Measurements from ENCODE around the gene WDFY1. TPM values are rescaled to one million over a fixed set of nuclear protein-coding genes. Genes with fewer than 3 reads are reported as not detected.

The WDFY1 gene
- total RNA-seq, 1 donor from 2014 or later = 45.5 TPM

DNA sequence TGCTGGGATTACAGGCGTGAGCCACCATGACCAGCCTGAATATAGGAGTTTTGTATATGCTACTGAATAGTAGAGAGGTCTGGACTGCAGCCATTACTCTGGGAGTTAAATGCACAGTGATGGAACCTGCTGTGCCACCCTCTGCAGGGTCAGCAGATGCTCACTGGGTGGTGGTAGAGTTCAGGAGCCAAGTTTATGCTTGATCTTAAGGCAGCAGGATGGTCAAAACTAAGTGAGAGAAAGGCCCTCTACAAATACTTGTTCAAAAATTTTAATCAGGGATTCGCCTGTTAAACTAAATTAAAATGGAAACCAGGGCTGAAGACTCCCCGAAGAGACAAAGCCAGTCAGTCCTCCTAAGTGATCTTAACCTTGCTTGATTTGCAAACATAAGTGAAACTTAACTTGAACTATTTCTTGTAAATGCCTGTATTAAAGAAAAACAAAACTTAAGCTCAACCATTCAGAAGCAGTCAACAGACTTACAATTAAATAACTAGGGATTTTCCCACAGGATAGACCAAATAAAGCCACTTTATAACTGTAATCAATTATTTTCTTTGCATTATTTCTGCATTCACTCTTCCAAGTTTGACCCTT, 4.2 kb upstream of the WDFY1 start:
- TF ChIP-seq, protein P1, sequence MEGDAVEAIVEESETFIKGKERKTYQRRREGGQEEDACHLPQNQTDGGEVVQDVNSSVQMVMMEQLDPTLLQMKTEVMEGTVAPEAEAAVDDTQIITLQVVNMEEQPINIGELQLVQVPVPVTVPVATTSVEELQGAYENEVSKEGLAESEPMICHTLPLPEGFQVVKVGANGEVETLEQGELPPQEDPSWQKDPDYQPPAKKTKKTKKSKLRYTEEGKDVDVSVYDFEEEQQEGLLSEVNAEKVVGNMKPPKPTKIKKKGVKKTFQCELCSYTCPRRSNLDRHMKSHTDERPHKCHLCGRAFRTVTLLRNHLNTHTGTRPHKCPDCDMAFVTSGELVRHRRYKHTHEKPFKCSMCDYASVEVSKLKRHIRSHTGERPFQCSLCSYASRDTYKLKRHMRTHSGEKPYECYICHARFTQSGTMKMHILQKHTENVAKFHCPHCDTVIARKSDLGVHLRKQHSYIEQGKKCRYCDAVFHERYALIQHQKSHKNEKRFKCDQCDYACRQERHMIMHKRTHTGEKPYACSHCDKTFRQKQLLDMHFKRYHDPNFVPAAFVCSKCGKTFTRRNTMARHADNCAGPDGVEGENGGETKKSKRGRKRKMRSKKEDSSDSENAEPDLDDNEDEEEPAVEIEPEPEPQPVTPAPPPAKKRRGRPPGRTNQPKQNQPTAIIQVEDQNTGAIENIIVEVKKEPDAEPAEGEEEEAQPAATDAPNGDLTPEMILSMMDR (IDR thresholded peaks at IDR 0.05) = no peak
- Histone ChIP-seq H3K4me3 (no peak overlapping the region), H3K4me1 (peaks cover 28% of the 10 kb centered on the region), H3K9me3 (no peaks in the 10 kb centered on the region), H3K27ac (no peak overlapping the region), H3K36me3 (no peaks in the 10 kb centered on the region), H3K27me3 (ENCODE audit: low read depth) (no peaks in the 10 kb centered on the region)
- ATAC-seq (no peak), DNase-seq (no peak)
- intact Hi-C loops (cut with DNase I) = no loop called here

DNA sequence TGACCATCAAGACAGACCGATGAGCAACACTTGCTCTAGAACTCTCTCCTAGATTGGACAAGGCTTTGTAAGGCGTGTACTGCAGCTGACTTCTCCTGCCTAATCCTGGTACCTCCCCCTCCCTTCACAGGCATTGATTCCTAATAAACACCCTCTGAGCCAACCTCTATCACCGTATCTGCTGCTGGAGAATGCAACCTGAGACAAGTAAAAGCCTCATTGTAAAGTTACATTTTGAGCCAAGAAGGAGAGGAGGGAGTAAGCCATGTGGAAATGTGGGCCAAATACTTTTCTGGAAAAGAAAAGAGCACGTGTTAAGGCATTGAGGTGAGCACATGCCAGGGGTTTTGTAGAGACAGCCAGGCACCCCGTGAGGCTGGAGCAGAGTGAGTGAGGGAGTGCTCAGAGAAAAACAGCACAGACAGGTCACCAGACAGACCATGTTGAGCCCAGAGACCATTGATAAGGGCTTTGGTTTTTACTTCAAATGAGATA, 2.6 kb upstream of the WDFY1 start:
- no peak for DNase-seq
- Histone ChIP-seq H3K36me3 (no peaks in the 10 kb centered on the region), H3K27ac (no peak overlapping the region), H3K27me3 (ENCODE audit: low read depth) (no peaks in the 10 kb centered on the region), H3K4me1 (peaks cover 35% of the 10 kb centered on the region), H3K9me3 (no peaks in the 10 kb centered on the region), H3K4me3 (no peak overlapping the region)
- TF ChIP-seq, protein P1 (IDR thresholded peaks at IDR 0.05) = no peak
- no peak for ATAC-seq
- intact Hi-C loops (cut with DNase I) = no loop called here

DNA sequence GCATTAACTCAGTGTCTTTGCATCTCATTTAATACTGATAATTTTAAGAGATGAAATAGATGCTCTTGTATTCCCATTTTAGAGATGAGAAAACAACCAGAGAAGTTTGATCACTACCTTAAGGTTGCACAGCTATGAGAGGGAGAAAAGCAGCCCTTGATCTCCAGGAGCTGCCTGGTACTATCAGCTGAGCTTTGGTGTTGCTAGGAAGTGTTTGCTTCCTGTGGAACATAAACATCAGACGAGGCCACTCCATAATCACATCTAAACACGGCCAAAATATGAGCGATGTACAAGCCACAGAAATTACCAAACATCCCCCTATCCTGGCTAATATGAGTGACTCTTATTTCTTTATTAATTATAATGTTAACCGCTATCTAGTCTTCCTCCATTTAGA, 620 bp upstream of the WDFY1 start:
- Histone ChIP-seq H3K27ac (peak overlapping the region; percentile 96), H3K27me3 (ENCODE audit: low read depth) (no peaks in the 10 kb centered on the region), H3K4me1 (peaks cover 37% of the 10 kb centered on the region), H3K36me3 (no peaks in the 10 kb centered on the region), H3K4me3 (peak overlapping the region; percentile 94), H3K9me3 (no peaks in the 10 kb centered on the region)
- ATAC-seq = no peak
- intact Hi-C loops (cut with DNase I) = no loop called here
- TF ChIP-seq, protein P1 (IDR thresholded peaks at IDR 0.05) = no peak
- no peak for DNase-seq

DNA sequence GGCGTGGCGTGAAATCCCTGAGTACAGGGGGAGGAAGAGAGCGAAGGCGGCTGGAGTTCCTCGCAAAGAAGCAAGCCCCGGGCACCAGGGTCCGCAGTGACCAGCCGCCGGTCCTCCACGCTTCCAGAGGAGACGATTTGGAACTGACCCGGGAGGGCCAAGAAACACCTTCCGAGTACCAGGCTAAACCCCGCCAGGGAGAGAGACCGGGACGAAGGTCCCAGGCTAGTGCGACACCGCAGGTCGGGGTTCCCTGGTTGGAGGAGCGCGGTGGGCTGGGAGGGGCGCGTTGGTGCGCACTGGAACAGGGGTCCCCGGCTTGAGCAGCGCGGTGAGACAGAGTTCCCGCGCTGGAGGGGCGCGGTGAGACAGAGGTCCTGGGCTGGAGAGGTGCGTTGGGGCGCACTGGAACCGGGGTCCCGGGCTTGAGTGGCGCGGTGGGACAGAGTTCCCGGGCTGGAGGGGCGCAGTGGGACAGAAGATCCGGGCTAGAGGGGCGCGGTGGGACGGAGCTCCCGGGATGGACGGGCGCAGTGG, 901 bp downstream of the WDFY1 start:
- H3K36me3 ChIP-seq = no peaks in the 10 kb centered on the region
- H3K27me3 ChIP-seq (ENCODE audit: low read depth) = no peaks in the 10 kb centered on the region
- DNase-seq (peak; percentile 64), ATAC-seq (peak; percentile 73 to 77)
- intact Hi-C loops (cut with DNase I) = no loop called here
- H3K4me3 ChIP-seq = peak overlapping the region; percentile 94
- TF ChIP-seq, protein P1 (IDR thresholded peaks at IDR 0.05) = no peak
- peaks cover 32% of the 10 kb centered on the region for H3K4me1 ChIP-seq
- H3K27ac ChIP-seq = peak overlapping the region; percentile 96
- H3K9me3 ChIP-seq = no peaks in the 10 kb centered on the region

DNA sequence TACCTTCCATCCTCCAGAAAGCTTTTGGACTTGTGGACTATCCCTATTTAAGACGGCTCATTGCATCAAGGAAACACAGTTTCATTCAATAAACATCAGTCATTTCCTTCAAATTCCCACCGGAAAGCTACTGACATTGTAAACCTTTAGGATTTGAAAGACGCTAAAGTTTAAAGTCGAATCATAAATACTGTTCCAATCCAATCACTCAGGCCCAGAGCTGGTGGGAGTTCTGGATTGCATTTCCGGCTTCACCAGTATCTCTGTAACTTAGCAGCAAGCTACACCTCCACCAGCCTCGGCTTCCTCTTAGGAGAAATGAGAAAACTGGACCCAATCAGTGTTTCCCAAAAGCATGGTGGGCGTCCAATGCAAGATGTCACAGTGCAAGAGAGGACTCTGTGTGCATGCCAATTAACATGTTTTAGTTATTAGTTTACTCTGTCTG, 1.6 kb downstream of the WDFY1 start:
- Histone ChIP-seq H3K9me3 (no peaks in the 10 kb centered on the region), H3K4me1 (peaks cover 36% of the 10 kb centered on the region), H3K27ac (no peak overlapping the region), H3K27me3 (ENCODE audit: low read depth) (no peaks in the 10 kb centered on the region), H3K4me3 (peak overlapping the region; percentile 94), H3K36me3 (no peaks in the 10 kb centered on the region)
- DNase-seq (no peak), ATAC-seq (no peak)
- intact Hi-C loops (cut with DNase I) = no loop called here
- TF ChIP-seq, protein P1 (IDR thresholded peaks at IDR 0.05) = no peak
